Cardiac fibroblast (primary cell): ENCODE results near the gene DALRD3.

Source experiments
- DNase-seq, 2 donors: peaks; one replicate each; pipeline versions ENCODE4 v3.0.0 to v3.0.0-alpha.2; 2010; ENCODE audit warnings: low read depth in 2 of 2
- H3K4me3 ChIP-seq, 2 donors: replicated peaks in 1 of 2; 1 replicate in 1 of 2; 2 replicates in 1 of 2; pipeline ENCODE4 v1.5.1; 2011; ENCODE audit warnings: low read depth in 2 of 2, low read length in 2 of 2, mild to moderate bottlenecking in 2 of 2, moderate library complexity in 1 of 2
- CTCF ChIP-seq: IDR thresholded peaks from one replicate; pipeline ENCODE4 v1.5.1; 2011; ENCODE audit warnings: low read depth, mild to moderate bottlenecking, low read length, inconsistent platforms

Gene DALRD3

GRCh38 chr3:49017229-49017970 lies 980 bp downstream of the DALRD3 start:
- no peak for DNase-seq
- TF ChIP-seq CTCF, result no peak
- peak overlapping the region; percentile 75 to 85 for H3K4me3 ChIP-seq

DNA sequence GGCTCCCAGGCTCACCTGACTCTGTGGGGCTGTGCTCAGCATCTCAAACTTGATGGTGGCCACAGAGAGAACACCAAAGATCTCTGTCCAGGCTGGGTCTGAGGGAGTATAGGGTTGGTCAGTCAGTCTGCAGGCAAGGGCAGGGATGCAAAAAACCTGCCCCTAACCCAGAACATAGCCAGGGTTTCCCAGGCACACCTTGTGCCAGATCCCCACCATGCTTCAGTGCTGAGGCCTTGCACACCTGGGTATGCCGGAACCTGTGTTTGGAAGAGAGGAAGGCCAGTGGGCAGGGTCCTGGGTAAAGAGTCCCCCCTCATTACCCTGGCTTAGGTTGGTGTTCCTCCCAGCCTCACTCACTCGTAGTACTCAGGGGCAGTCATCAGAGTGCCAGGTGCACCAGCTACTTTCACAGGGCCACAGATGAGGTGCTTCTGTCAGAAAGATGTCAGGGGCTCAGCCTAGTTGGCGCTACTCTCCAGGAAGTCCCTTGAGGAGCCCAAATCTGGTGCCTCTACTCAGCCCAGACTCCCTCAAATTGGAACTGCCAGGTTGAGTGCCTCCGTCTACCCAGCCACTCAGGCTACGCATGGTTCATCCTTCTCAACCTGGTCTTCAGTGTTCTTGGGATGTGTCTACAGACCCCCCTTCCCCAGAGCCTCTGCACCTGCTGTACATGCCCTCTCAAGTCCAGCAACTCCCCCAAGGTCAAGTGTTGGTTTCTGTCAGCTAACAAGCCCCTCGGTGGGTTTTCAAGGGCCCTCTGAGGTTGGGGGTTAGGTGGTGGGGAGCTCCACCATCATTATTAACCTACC lies 1.8 kb downstream of the DALRD3 start:
- DNase-seq, result no peak
- no peak for TF ChIP-seq CTCF
- H3K4me3 ChIP-seq, result no peak overlapping the region

DNA sequence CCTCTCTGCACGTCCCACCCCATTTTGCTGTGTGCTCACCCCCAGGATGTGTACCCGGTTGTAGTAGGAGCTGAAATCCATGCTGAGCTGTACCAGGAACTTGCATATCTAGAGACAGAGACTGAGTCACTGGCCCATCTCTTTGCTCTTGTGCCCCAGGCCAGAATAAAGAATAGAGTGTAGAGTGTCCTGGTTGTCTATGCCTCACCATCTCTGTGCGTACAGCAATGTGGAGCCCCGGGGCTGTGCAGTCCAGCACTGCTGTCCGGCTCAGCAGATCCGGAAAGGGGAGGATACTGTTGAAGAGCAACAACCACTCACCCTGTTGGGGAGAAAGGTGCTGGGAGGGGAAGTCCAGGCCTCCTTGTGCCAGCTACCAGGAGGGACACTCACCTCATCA lies 2.6 kb downstream of the DALRD3 start:
- H3K4me3 ChIP-seq, result no peak overlapping the region
- no peak for TF ChIP-seq CTCF
- no peak for DNase-seq

- no peak overlapping the region for H3K4me3 ChIP-seq
- no peak for TF ChIP-seq CTCF
- DNase-seq, result no peak
These were observed 3.3 kb downstream of the DALRD3 start for GRCh38 chr3:49015072-49015471.

DNA sequence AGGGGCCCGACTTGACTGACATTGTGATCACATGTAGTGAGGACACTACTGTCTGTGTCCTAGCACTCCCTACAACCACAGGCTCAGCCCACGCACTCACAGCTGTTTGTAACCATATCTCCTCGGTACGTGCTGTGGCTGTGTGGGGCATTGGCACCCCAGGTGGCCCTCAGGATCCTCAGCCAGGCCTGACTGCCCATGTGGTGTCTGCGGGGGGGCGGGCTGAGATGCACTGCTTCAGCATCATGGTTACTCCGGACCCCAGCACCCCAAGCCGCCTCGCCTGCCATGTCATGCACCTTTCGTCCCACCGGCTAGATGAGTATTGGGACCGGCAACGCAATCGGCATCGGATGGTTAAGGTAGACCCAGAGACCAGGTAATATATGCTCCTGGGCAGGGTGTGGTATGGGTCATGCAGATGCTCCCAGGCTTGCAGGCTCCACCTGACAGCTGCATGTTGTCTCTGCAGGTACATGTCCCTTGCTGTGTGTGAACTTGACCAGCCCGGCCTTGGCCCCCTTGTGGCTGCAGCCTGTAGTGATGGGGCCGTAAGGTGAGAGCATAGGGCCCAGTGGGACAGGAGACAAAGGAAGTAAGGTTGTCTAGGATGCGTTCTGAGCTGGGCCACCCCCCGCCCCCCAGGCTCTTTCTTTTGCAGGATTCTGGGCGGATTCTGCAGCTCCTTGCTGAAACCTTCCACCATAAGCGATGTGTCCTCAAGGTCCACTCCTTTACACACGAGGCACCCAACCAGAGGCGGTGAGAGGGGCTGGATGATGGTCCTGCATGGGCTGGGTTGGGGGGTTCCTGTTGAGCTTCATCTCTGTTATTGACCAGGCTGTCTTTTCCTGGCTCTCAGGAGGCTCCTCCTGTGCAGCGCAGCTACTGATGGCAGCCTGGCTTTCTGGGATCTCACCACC lies 4.4 kb downstream of the DALRD3 start:
- no peak overlapping the region for H3K4me3 ChIP-seq
- peak; percentile 52 to 58 for DNase-seq
- peak; percentile 75 for TF ChIP-seq CTCF

- H3K4me3 ChIP-seq, result no peak overlapping the region
- TF ChIP-seq CTCF, result no peak
- DNase-seq, result no peak
These were observed 5.2 kb downstream of the DALRD3 start for GRCh38 chr3:49013113-49013737.
